Esophagus squamous epithelium (tissue), 4 donors: ENCODE data around the gene ARAP1.

ENCODE experiments used
- POLR2A ChIP-seq, 4 donors: fragments of 450-650 bp; IDR thresholded peaks; one replicate each; pipeline ENCODE4 v1.6.1; 2017; ENCODE audit warnings: antibody characterized with exemption in 4 of 4, mild to moderate bottlenecking in 4 of 4, moderate library complexity in 3 of 4
- TF ChIP-seq, protein P1 (sequence below), 6 experiments: fragments of 450-650 bp in 4 of 6; fragments of 200-600 bp in 2 of 6; sonication (generic) in 2 of 6; IDR thresholded peaks; one replicate each; pipeline ENCODE4 v1.5.1; 2016 to 2019; ENCODE audit warnings: antibody characterized with exemption in 6 of 6, mild to moderate bottlenecking in 4 of 6, moderate library complexity in 4 of 6

DNA sequence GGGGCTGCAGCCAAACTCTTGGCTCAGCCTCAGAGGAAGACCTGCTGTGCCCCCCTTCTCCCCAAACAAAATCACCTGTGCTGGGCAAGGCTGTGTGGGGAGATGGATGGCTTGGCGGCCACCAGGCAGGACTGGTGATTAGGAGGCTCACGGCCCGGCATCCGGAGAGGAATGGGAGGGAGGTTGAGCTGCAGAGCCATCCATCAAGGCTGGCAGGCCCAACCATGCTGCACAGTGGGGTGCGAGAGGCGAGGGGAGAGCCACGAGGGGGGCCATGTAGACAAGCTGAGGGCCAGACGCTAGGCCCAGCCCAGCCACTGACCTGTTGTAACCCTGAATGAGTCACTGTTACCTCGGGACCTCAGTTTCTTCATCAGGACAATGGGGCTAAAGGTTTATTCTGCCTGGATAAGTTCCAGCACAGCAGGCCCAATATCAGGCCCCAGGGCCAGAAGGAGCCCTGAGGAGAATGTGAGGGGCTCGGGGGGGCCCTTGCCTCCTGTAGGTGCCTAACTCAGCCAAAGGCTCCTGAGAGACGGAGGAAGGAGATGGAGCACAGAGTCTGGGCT lies 96.2 kb downstream of the ARAP1 start:
- TF ChIP-seq, protein P1, sequence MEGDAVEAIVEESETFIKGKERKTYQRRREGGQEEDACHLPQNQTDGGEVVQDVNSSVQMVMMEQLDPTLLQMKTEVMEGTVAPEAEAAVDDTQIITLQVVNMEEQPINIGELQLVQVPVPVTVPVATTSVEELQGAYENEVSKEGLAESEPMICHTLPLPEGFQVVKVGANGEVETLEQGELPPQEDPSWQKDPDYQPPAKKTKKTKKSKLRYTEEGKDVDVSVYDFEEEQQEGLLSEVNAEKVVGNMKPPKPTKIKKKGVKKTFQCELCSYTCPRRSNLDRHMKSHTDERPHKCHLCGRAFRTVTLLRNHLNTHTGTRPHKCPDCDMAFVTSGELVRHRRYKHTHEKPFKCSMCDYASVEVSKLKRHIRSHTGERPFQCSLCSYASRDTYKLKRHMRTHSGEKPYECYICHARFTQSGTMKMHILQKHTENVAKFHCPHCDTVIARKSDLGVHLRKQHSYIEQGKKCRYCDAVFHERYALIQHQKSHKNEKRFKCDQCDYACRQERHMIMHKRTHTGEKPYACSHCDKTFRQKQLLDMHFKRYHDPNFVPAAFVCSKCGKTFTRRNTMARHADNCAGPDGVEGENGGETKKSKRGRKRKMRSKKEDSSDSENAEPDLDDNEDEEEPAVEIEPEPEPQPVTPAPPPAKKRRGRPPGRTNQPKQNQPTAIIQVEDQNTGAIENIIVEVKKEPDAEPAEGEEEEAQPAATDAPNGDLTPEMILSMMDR (IDR thresholded peaks at IDR 0.05) = no peak
- no peak for TF ChIP-seq POLR2A (IDR thresholded peaks at IDR 0.05)
